Activated naive CD4-positive, alpha-beta T cell (primary cell): ENCODE measurements around the gene THUMPD3.

Source experiments
- DNase-seq, 4 experiments: peaks; one replicate each; lab custom pipeline; 2025; lab: John Stamatoyannopoulos, UW

Gene THUMPD3

DNA sequence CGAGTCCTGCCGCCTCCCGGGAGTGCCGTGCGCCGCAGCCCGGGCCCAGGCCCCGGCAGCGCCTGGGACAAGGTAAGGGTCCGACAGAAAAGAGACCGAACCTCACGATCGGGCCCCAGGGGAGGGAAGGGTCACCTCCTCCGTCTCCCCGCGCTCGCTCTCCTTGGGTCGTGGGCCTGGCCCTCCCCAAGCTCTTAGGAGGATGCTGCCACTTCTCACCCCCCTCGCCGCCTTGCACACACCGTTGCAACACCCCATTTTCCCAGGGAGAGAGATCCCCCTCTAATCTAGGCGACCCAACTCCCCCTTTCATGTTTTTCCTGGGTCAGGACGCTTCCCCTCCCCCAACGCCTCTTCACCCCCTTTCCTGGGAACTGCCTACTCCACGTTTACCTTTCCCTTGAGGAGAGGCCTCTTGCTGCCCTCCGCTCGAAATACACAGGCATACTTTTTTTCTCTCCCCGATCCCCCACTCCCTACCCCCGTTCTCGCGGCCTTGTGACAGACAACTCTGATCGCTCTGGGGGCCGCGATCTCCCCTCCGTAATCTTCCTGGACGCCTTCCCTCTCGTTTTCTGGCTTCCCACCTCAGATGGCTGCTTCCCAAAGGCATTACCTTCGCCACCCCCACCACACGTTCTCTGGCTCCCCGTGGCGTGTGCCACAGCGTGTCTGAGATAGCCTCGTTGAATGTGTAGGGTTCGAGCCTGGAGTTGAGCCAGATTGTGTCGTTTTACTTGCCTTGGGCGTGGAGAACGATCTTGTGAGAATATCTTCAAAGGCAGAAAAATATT is 35.2 kb downstream of the THUMPD3 start:
- peak in 3 of 4 experiments; percentile 5 to 39 (median 33) for DNase-seq

DNA sequence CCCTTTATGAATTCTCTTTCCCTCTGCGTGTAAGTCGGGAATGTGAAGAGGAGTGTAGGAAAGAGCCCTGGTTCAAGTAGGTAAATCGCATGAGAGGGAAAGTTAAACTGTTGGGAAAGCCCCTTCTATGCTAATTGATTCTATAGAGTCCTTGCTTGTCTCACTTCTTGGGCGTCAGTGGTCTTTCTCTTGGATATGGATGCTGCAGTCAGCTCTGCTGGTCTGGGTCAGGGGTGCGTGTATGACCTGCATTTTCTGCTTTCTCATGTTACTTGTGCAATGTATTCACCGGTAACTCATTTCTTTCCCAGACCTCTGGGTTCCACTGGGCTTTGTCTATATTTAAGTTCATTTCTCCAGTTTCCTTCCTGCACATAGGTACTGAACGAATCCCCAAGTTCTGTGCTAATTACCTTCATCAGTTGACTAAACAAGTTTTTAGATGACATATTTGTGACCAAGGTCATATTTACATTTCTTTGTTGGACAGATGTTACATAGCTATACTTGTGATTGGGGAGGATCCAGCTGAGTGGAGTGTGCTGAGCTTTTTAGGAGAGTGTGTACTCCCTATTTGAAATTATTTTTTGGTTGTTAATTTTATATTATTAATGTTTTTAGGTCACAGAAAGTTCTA is 36.0 kb downstream of the THUMPD3 start:
- no peak for DNase-seq

- DNase-seq, result no peak
Measured at GRCh38 chr3:9399337-9399703, 36.5 kb downstream of the THUMPD3 start.

DNA sequence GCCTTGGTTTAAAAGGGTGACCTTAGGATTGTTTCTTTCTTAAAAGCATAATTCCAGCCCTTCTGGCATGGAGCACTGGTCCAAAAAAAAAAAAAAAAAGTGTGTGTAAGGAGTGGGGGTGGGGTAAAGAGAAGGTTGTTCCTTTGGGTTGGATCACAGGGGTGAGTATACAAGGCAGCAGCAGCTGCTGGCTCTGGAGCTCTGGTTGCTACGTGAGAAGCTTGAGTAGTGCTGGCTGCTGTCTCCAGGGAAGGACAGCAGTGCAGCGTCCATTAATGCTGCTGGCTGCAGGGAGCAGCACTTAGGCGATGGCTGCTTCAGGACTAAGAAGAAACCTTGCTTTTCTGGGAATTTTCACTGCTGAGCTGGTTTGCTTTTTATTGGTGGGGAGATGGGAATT is 36.9 kb downstream of the THUMPD3 start:
- no peak for DNase-seq

DNA sequence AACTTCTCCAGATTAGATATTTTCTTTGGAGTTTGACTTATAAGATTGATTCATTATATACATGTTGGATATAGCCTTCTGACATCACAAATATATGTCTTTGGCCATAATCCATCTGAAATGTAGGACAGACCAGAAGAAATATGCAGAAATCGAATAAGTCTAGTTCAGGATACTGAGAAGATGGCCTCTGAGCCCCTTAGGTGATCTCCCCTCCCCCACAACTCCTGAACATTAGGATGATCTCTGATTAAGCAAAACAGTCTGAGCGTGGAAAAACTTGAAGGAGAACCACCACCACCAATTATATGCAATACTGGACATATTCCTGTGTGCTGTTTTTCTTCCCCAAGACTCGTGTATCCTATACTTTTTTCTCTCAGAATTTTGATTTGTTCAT is 37.8 kb downstream of the THUMPD3 start:
- no peak for DNase-seq

- no peak for DNase-seq
Measured at GRCh38 chr3:9401986-9402385, 39.1 kb downstream of the THUMPD3 start.

DNA sequence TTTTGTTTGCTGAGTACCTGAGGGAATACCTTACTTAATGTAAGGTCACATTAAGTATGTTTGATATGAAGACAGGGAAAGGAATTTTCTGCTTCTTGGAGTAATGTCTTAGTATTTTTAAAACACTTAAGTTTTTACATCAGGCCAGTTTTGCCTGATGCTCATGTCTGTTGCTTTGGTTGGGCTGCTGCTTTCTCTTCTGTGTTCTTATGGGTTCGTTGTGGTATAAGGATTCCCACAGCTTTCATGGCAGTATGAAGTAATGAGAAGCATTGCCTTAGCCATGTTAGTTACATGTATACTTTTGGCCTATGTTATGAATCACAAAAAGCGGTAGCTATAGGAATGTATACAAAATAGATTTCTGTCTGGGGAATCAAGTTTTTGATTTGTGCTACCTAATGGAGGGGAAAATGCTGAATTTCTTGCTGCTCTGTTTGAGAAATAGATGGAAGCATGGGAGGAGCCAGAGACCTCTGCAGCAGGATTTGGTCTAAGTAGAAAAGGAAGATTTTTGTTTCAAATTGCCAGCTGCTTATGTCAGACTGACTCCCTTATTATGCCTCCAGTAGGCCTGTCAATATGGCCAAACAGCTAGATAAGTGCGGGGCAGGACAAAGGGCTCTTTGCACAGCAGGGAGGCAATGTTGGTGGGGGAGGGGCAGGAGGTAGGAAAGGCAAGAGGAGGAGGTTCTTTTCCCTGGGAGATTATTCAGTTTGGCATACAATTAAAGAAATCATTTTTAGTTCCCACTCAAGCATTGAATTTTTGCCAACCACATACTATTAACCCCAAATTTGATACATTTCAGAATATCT is 39.8 kb downstream of the THUMPD3 start:
- no peak for DNase-seq

DNA sequence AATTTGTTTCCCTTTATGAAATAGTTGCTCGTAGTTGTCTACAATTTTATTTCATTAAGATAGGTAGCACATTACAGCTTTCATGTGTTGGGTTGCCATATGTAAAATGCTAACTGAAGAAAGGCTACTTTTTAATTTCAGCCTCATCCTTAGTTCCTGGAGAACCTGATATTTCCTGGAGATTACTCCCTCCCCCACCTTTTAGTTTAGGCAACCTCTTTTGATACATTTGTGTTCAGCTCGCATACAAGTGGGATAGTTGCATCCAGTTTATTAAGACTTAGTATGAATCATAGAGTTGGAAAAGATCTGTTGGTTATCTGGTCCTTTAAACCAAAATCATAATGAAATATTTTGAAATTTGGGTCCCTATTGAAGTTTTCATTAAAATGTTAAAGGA is 40.6 kb downstream of the THUMPD3 start:
- no peak for DNase-seq

DNA sequence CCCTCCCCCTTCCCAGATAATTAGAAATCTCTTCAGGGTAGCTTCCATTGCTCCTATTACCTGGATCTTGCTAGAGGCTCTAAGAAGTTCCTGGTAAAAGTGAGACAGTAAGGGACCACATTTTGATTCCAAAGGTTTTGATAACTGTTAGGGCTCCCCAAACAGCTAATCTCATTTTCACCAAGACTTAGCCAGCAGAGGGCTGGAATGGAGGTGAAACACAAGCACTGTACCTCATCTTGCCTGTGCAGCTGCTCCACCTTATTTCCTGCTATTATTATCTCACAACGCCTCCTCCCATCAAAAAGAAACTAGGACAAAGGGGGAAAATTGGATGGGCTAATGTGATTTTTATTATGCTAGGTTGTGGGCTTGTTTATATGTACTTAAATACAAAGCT is 41.8 kb downstream of the THUMPD3 start:
- DNase-seq, result no peak

DNA sequence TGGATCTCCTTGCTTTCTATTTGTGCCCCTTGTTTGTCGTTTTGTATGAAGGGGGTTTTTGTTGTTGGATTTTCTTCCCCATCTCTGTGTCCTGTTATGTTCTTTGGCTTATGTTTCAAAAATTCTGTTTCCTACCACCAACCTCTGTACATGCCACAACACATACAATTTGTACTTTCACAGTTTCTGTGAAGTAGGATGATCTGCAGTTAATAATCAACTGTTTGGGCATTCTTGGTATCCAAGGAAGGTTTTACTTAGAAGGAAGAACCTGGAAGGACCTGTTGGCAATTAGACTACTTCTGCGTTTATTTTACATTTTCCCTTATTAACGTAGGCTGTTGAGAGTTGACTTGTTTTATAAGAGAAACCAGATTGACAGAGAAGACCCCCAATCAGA is 42.9 kb downstream of the THUMPD3 start:
- DNase-seq, result no peak

DNA sequence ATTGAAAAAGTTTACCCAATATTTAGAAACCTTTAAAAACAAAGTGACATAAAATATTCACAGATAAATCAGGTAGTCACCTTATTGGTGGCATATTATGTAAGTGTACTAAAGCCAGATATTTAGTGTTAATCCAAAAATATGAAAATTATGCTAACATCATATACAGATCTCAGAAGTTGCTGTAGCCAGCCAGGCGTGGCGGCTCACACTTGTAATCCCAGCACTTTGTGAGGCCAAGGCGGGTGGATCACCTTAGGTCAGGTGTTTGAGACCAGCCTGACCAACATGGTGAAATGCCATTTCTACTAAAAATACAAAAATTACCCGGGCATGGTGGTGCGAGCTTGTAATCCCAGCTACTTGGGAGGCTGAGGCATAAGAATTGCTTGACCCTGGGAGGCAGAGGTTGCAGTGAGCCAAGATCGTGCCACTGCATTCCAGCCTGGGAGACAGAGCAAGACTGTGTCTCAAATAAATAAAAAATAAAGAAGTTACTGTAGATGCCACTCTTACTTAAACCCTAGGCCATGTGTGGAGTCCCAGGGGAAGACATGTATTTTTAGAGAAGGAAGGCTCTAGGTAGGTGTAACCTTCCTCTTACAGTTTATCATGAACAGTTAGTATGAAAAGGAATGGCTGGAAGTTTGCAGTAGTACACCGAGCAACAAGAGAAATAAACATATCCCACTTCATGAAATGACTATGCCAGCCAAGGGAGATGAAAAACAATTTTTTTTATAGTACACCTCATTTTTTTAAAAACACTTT is 44.2 kb downstream of the THUMPD3 start:
- DNase-seq, result no peak

DNA sequence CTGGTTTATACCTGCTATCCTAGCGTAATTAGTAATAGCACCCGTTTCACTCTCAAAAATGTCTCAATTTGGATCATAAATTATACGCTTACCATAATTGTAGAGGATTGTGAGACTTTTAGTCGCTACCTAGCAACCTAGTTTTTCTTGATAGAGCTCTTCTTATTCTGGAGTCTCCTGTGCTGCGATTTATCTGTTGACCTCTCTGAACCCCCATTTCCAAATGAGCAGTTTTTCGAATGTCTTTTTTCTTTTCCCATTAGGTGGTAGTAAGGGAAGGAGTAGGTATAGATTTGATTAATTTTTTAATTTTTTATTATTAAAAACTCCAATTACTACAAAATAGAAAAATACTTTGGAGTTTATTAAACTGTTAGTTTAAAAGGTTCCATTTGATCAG is 45.2 kb downstream of the THUMPD3 start:
- DNase-seq, result no peak

DNA sequence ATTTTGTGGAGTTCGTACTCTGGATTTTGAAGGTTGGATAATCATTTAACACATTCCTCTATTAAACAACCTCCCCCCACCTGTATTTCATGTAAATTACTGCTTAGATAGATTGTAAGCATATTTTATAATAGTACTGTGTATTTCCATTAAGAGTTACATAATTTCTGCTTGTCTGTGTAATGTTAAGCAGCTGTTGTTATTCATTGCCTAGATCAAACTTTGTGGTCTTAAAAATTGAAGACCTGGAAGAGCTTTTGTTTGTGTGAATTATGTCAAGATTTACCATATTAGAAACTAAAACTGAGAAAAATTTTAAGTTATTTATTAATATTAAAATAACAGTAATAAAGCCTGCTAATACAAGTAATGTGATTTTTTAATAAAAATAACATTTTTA is 45.7 kb downstream of the THUMPD3 start:
- DNase-seq, result no peak

DNA sequence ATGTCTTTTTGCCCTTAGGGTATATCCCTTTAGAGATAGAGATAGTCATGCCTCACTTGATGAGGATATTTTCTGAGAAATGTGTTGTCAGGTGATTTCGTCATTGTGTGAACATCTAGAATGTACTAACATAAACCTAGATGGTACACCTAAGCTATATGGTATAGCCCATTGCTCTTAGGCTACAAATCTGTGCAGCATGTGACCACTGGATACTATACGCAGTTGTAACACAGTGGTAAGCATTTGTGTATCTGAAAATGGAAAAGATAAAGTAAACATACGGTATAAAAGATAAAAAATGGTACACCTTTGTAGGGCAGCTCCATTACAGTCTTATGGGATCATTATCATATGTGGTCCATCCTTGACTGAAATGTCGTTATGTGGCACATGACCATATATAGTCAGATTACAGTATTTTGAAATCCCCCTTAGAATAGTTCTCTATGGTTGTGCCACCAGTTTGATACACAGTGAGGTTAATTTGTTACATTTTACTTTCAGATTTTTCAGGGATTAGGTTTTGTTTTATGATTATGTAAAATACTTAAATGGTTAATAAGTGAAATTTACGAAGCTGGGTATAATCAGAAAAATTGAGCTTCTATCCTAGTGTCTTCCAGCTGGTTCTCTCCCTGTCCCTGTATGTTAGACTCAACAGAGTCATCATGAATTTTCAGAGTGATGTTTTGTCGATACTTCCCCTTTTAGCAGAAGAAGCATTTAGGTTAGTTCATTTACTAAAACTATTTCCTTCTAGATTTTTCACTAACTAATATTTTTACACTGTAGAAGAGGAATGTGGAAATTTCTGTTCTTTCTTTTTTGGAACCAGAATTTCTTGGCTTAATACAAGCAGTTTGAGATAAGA is 47.4 kb downstream of the THUMPD3 start:
- DNase-seq, result no peak

DNA sequence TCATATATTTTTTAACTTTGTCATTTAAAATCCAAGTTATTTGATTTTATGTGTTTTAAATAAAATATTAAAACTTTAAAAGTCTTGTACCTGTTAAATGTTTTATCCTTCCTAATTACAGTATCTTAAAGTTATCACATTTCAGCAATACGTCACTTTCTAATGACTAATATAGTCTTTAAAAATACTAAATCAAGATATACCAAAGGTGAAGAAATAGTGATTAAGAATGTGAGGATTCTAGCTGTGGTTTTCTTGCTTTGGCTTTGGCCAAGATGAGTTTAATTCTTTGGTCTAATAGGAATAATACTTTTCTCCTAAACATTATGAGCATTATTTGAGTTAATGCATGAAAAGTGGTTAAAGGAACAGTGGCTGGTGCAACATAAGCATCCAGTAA is 48.4 kb downstream of the THUMPD3 start:
- DNase-seq, result no peak

GRCh38 chr3:9412293-9412692 is 49.4 kb downstream of the THUMPD3 start:
- no peak for DNase-seq

DNA sequence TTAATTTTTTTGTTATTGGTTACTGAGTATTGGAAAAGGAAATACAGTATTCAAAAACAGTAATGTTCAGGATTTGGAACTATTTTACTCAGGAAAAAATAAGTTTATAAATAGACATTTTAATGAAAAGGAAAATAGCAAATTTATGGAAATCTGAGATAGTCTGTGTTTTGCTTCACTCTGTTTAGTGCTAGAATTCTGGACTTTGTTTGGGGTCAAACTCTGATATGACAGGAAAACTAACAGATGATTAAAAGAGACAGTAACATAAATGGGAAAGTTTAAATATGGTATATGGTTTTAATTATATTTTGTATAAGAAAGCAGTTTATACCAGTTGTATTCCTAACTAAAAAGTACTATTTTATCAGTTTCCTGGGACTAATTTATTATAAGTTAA is 52.0 kb downstream of the THUMPD3 start:
- DNase-seq, result no peak

DNA sequence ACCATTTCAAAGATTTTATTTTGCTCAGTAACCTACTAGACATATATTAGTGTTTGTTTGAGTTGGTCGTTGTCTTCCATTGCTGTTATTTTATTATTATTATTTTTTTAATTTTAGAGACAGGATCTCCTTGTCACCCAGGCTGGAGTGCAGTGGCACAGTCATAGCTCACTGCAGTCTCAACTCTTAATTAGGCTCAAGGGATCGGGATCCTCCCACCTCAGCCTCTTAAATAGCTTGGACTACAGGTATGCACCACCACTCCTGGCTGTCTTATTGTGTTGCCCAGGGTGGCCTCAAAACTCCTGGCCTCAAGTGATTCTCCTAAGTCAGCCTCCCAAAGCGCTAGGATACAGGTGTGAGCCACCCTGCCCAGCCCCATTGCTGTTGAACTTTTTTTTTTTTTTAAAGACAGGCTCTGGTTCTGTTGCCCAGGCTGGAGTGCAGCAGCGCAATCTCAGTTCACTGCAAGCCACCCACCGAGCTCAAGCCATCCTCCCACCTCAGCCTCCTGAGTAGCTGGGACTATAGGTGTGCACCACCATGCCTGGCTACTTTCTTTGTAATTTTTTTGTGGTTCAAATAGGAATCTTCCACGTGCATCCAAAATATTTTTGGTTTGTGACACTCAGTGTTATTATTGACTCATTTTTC is 52.8 kb downstream of the THUMPD3 start:
- no peak for DNase-seq

GRCh38 chr3:9416139-9416780 is 53.4 kb downstream of the THUMPD3 start:
- no peak for DNase-seq

- DNase-seq, result no peak
Measured at GRCh38 chr3:9420850-9421549, 58.1 kb downstream of the THUMPD3 start.
